HCT116 (cell line): ENCODE results near the gene SON. TPM values are rescaled to one million over a fixed set of nuclear protein-coding genes. Genes with fewer than 3 reads are reported as not detected.

ENCODE experiments used
- ATAC-seq: fragments of 200-7000 bp; cut with Tn5 transposase; 2 replicates; pipeline ENCODE4 v1.9.1; 2020; ENCODE audit warnings: mild to moderate bottlenecking, moderate library complexity
- BruUV-seq: library from RNA; stranded (reverse); fragments of 400-500 nt; replicated peaks from 2 replicates; lab custom pipeline; 2021; lab: Mats Ljungman, UMichigan
- CTCF ChIA-PET: fragments of 300-600 bp; sonication (Branson Sonifier 250); formaldehyde crosslinking; loops from one replicate; lab custom pipeline; 2021; ENCODE audit warnings: antibody characterized with exemption; lab: Charles Lee
- POLR2A ChIA-PET: fragments of 300-600, 350-600 bp; sonication (Branson Sonifier 250); formaldehyde crosslinking; loops from one replicate; lab custom pipeline; 2021; ENCODE audit warnings: antibody characterized with exemption; lab: Charles Lee
- RAD21 ChIA-PET, 2 experiments: fragments of 300-600 bp; sonication (Branson Sonifier 250); formaldehyde crosslinking; loops; one replicate each; lab custom pipeline; 2023; ENCODE audit warnings: low total read pairs in 2 of 2; ENCODE audit not compliant: uncharacterized antibody in 2 of 2, unreplicated experiment in 2 of 2, low non-redundant PET in 1 of 2; lab: Charles Lee
- DNase-seq: peaks from one replicate; pipeline ENCODE4 v3.0.0-alpha.2; 2010; ENCODE audit warnings: low read depth, low spot score
- H2AFZ ChIP-seq: fragments of 200-600 bp; shearing (Covaris generic), sonication (generic); 2 replicates; pipeline ENCODE4 v1.6.1; 2017; ENCODE audit warnings: low read depth, mixed run types, mixed read lengths, antibody characterized with exemption, low read length; ENCODE audit not compliant: poor library complexity, severe bottlenecking
- H3K27ac ChIP-seq: 2 replicates; pipeline ENCODE4 v1.5.1; 2012; ENCODE audit warnings: low read depth, low read length
- H3K27me3 ChIP-seq: fragments of 200-600 bp; sonication (generic); 2 replicates; pipeline ENCODE4 v1.6.1; 2016; ENCODE audit warnings: mixed run types, low read length, mixed read lengths; ENCODE audit not compliant: insufficient read depth
- H3K36me3 ChIP-seq, 2 experiments: fragments of 200-500 bp in 1 of 2; fragments of 200-600 bp in 1 of 2; sonication (Bioruptor generic) in 1 of 2; sonication (generic) in 1 of 2; 2 replicates each; pipeline versions ENCODE4 v1.5.1 to v1.6.1; 2014 to 2016; ENCODE audit warnings: low read length in 2 of 2, inconsistent platforms in 1 of 2, mixed read lengths in 1 of 2, mixed run types in 1 of 2; ENCODE audit not compliant: insufficient read depth in 2 of 2, control insufficient read depth in 1 of 2
- H3K4me1 ChIP-seq, 2 experiments: fragments of 200-600 bp in 1 of 2; sonication (generic) in 1 of 2; 2 replicates each; pipeline versions ENCODE4 v1.5.1 to v1.6.1; 2012 to 2017; ENCODE audit warnings: low read length in 2 of 2, inconsistent platforms in 1 of 2, mild to moderate bottlenecking in 1 of 2, mixed read lengths in 1 of 2, mixed run types in 1 of 2, moderate library complexity in 1 of 2; ENCODE audit not compliant: insufficient read depth in 2 of 2, control insufficient read depth in 1 of 2
- H3K4me2 ChIP-seq: fragments of 200-600 bp; sonication (generic); 2 replicates; pipeline ENCODE4 v1.6.1; 2017; ENCODE audit warnings: mixed run types, low read length, mixed read lengths
- H3K4me3 ChIP-seq, 2 experiments: fragments of 200-600 bp in 1 of 2; sonication (generic) in 1 of 2; replicated peaks in 1 of 2; 2 replicates each; pipeline ENCODE4 v1.5.1; 2011 to 2016; ENCODE audit warnings: low read length in 2 of 2, control low read depth in 1 of 2, low read depth in 1 of 2, mild to moderate bottlenecking in 1 of 2, mixed read lengths in 1 of 2, mixed run types in 1 of 2
- H3K79me2 ChIP-seq: fragments of 200-600 bp; sonication (generic); 2 replicates; pipeline ENCODE4 v1.6.1; 2017; ENCODE audit warnings: mild to moderate bottlenecking, mixed run types, low read length, moderate library complexity, mixed read lengths; ENCODE audit not compliant: insufficient read depth
- H3K9ac ChIP-seq: fragments of 200-600 bp; sonication (generic); 2 replicates; pipeline ENCODE4 v1.6.1; 2016; ENCODE audit warnings: low read length, mixed read lengths
- H3K9me2 ChIP-seq: fragments of 200-600 bp; sonication (generic), shearing (Covaris generic); 2 replicates; pipeline ENCODE4 v1.6.1; 2017; ENCODE audit warnings: mixed run types, mild to moderate bottlenecking, moderate library complexity; ENCODE audit not compliant: insufficient read depth
- H3K9me3 ChIP-seq, 2 experiments: fragments of 200-500 bp in 1 of 2; fragments of 200-600 bp in 1 of 2; sonication (Bioruptor generic) in 1 of 2; sonication (generic) in 1 of 2; 2 replicates each; pipeline ENCODE4 v1.6.1; 2014 to 2017; ENCODE audit warnings: low read length in 2 of 2, mixed read lengths in 2 of 2, inconsistent platforms in 1 of 2, low read depth in 1 of 2, mild to moderate bottlenecking in 1 of 2, mixed run types in 1 of 2, moderate library complexity in 1 of 2; ENCODE audit not compliant: control insufficient read depth in 1 of 2, insufficient read depth in 1 of 2
- H4K20me1 ChIP-seq: fragments of 200-600 bp; sonication (generic), shearing (Covaris generic); 2 replicates; pipeline ENCODE4 v1.6.1; 2017; ENCODE audit warnings: mixed run types, mild to moderate bottlenecking, moderate library complexity; ENCODE audit not compliant: insufficient read depth
- CBX3 ChIP-seq: IDR thresholded peaks from 2 replicates; pipeline ENCODE4 v1.6.1; 2012; ENCODE audit warnings: low read depth
- CEBPB ChIP-seq: IDR thresholded peaks from 2 replicates; pipeline ENCODE4 v1.6.1; 2012; ENCODE audit warnings: low read depth
- EGR1 ChIP-seq: IDR thresholded peaks from 2 replicates; pipeline ENCODE4 v1.6.1; 2012; ENCODE audit warnings: low read depth
- ELF1 ChIP-seq: IDR thresholded peaks from 2 replicates; pipeline ENCODE4 v1.6.1; 2012; ENCODE audit warnings: low read depth, borderline replicate concordance
- EZH2 ChIP-seq: fragments of 200-600 bp; sonication (generic); IDR thresholded peaks from 2 replicates; pipeline ENCODE4 v1.6.1; 2017; ENCODE audit warnings: antibody characterized with exemption, mixed run types
- FOSL1 ChIP-seq: IDR thresholded peaks from 2 replicates; pipeline ENCODE4 v1.6.1; 2012; ENCODE audit warnings: low read depth
- JUND ChIP-seq: IDR thresholded peaks from 2 replicates; pipeline ENCODE4 v1.6.1; 2012
- MAX ChIP-seq: IDR thresholded peaks from 2 replicates; pipeline ENCODE4 v1.6.1; 2012
- SIN3A ChIP-seq: IDR thresholded peaks from 2 replicates; pipeline ENCODE4 v1.6.1; 2012; ENCODE audit warnings: low read depth
- SP1 ChIP-seq: IDR thresholded peaks from 2 replicates; pipeline ENCODE4 v1.6.1; 2012; ENCODE audit warnings: low read depth
- TCF7L2 ChIP-seq: IDR thresholded peaks from 2 replicates; pipeline ENCODE4 v1.7.0; 2011; ENCODE audit warnings: borderline replicate concordance, inconsistent platforms; ENCODE audit not compliant: insufficient read depth, insufficient read length; ENCODE audit errors: extremely low read depth
- YY1 ChIP-seq: IDR thresholded peaks from 2 replicates; pipeline ENCODE4 v1.6.1; 2011; ENCODE audit warnings: low read length, low read depth, moderate library complexity, mild to moderate bottlenecking; ENCODE audit not compliant: insufficient replicate concordance; ENCODE audit errors: extremely low read depth
- ZNF274 ChIP-seq: fragments of 200-500 bp; sonication (Bioruptor generic); IDR thresholded peaks from 2 replicates; pipeline ENCODE4 v1.6.1; 2014; ENCODE audit warnings: mild to moderate bottlenecking, low read depth, low read length, inconsistent platforms
- intact Hi-C: fragments of 100-400 bp; cut with micrococcal nuclease; formaldehyde crosslinking; loops from 2 replicates; pipeline ENCODE4 v1.10.0; 2022
- total RNA-seq: library from RNA; stranded (reverse); gene quantifications from one replicate; pipeline ENCODE4 v1.2.1, GENCODE V29; 2021; ENCODE audit not compliant: unreplicated experiment

SON gene
- total RNA-seq, 1 experiment from 2014 or later = 195 TPM

- Histone ChIP-seq H3K27me3 (no peaks in the 10 kb centered on the region), H3K79me2 (no peaks in the 10 kb centered on the region), H3K9me3 (no peaks in the 10 kb centered on the region), H3K4me1 (no peaks in the 10 kb centered on the region), H3K27ac (no peak overlapping the region), H2AFZ (no peak overlapping the region), H3K36me3 (peaks cover 45 to 51% of the 10 kb centered on the region in 2 experiments; a peak in 3 of 4 replicates), H3K9me2 (no peaks in the 10 kb centered on the region), H3K4me2 (no peak overlapping the region), H4K20me1 (no peaks in the 10 kb centered on the region), H3K9ac (no peak overlapping the region), H3K4me3 (no peak overlapping the region)
- intact Hi-C loops = no loop called here
- POLR2A ChIA-PET = no interaction called here
- RAD21 ChIA-PET = no interaction called here
- no peak for TF ChIP-seq FOSL1
- TF ChIP-seq JUND = no peak
- TF ChIP-seq EGR1 = no peak
- TF ChIP-seq TCF7L2 = no peak
- TF ChIP-seq ELF1 = no peak
- no peak for TF ChIP-seq SIN3A
- no peak for TF ChIP-seq CBX3
- TF ChIP-seq MAX = no peak
- TF ChIP-seq CEBPB = no peak
- no peak for TF ChIP-seq YY1
- CTCF ChIA-PET = no interaction called here
- BruUV-seq = no TSS peak
- ATAC-seq = no peak
- no peak for DNase-seq
These were observed 23.9 kb upstream of the SON start for GRCh38 chr21:33518899-33519298.

GRCh38 chr21:33522297-33522952 lies 20.4 kb upstream of the SON start:
- Histone ChIP-seq H3K79me2 (no peaks in the 10 kb centered on the region), H3K9ac (no peak overlapping the region), H3K4me3 (no peak overlapping the region), H4K20me1 (no peaks in the 10 kb centered on the region), H3K4me2 (no peak overlapping the region), H3K4me1 (no peaks in the 10 kb centered on the region), H3K9me2 (no peaks in the 10 kb centered on the region), H3K9me3 (no peaks in the 10 kb centered on the region), H3K27ac (no peak overlapping the region), H2AFZ (no peak overlapping the region), H3K36me3 (peaks cover 40 to 44% of the 10 kb centered on the region in 2 experiments; a peak in 3 of 4 replicates), H3K27me3 (no peaks in the 10 kb centered on the region)
- ATAC-seq = no peak
- POLR2A ChIA-PET = no interaction called here
- DNase-seq = no peak
- RAD21 ChIA-PET = no interaction called here
- BruUV-seq = no TSS peak
- CTCF ChIA-PET = no interaction called here
- no peak for TF ChIP-seq SP1
- no peak for TF ChIP-seq EZH2
- TF ChIP-seq JUND = no peak
- TF ChIP-seq MAX = no peak
- no peak for TF ChIP-seq ZNF274
- intact Hi-C loops = no loop called here
